ENCODE measurements around the gene MYD88.

MYD88 gene

GRCh38 chr3:38114052-38114874 lies 24.2 kb upstream of the MYD88 start:
- DNase-seq: no peak

- DNase-seq: no peak
Observed at GRCh38 chr3:38114875-38115644, 23.4 kb upstream of the MYD88 start.

- no peak for DNase-seq
Observed at GRCh38 chr3:38115645-38116427, 22.6 kb upstream of the MYD88 start.

- DNase-seq: no peak
Observed at GRCh38 chr3:38116471-38117162, 21.8 kb upstream of the MYD88 start.

- DNase-seq: no peak
Observed at GRCh38 chr3:38117163-38117716, 21.2 kb upstream of the MYD88 start.

- DNase-seq: peak; percentile 45
Observed at GRCh38 chr3:38117748-38118420, 20.6 kb upstream of the MYD88 start.

- no peak for DNase-seq
Observed at GRCh38 chr3:38118421-38119247, 19.8 kb upstream of the MYD88 start.

- DNase-seq: no peak
Observed at GRCh38 chr3:38119248-38119544, 19.3 kb upstream of the MYD88 start.

GRCh38 chr3:38119821-38120692 lies 18.4 kb upstream of the MYD88 start:
- DNase-seq: no peak

GRCh38 chr3:38120693-38121450 lies 17.6 kb upstream of the MYD88 start:
- no peak for DNase-seq

- DNase-seq: no peak
Observed at GRCh38 chr3:38121451-38121831, 17.0 kb upstream of the MYD88 start.

GRCh38 chr3:38121832-38122461 lies 16.5 kb upstream of the MYD88 start:
- DNase-seq: no peak

GRCh38 chr3:38122712-38123290 lies 15.7 kb upstream of the MYD88 start:
- DNase-seq: no peak

- no peak for DNase-seq
Observed at GRCh38 chr3:38124324-38125122, 13.9 kb upstream of the MYD88 start.

- no peak for DNase-seq
Observed at GRCh38 chr3:38125305-38126120, 12.9 kb upstream of the MYD88 start.

GRCh38 chr3:38126121-38126892 lies 12.2 kb upstream of the MYD88 start:
- no peak for DNase-seq

All from retina (tissue), 1 donor.